Endothelial cell of umbilical vein (primary cell): Measurements from ENCODE around the gene GOLT1A. TPM values are rescaled to one million over a fixed set of nuclear protein-coding genes. Genes with fewer than 3 reads are reported as not detected.

Experiments
- BruUV-seq: library from RNA; stranded (reverse); fragments of 400-500 nt; replicated peaks from 2 replicates; lab custom pipeline; 2021; lab: Mats Ljungman, UMichigan
- CTCF ChIA-PET: fragments of 300-600, 350-600 bp; sonication (Branson Sonifier 250); formaldehyde crosslinking; loops from one replicate; lab custom pipeline; 2021; ENCODE audit warnings: antibody characterized with exemption, inconsistent platforms; lab: Charles Lee
- POLR2A ChIA-PET: fragments of 300-600, 350-600 bp; sonication (Branson Sonifier 250); formaldehyde crosslinking; loops from one replicate; lab custom pipeline; 2021; ENCODE audit warnings: antibody characterized with exemption, inconsistent platforms; lab: Charles Lee
- DNase-seq: peaks from one replicate; pipeline ENCODE4 v3.0.0-alpha.2; 2011; ENCODE audit warnings: low read depth, low spot score
- FAIRE-seq: peaks from 2 replicates; lab custom pipeline; 2011; peaks lifted over from hg19 to GRCh38; lab: Jason Lieb, UNC
- H2AFZ ChIP-seq: 2 replicates; pipeline ENCODE4 v1.6.0; 2012; ENCODE audit warnings: low read depth, low read length, control low read depth, inconsistent platforms
- H3K27ac ChIP-seq: 2 replicates; pipeline ENCODE4 v1.5.1; 2011; ENCODE audit warnings: low read depth, mild to moderate bottlenecking, control low read depth, low read length, moderate library complexity; ENCODE audit not compliant: insufficient read depth
- H3K27me3 ChIP-seq, 2 experiments: 2 replicates each; pipeline versions ENCODE4 v1.6.0 to v1.6.1; 2011; ENCODE audit warnings: low read length in 2 of 2, mixed read lengths in 1 of 2; ENCODE audit not compliant: control insufficient read depth in 2 of 2, insufficient read depth in 2 of 2
- H3K36me3 ChIP-seq, 2 experiments: 2 replicates in 1 of 2; 3 replicates in 1 of 2; pipeline ENCODE4 v1.5.1; 2011; ENCODE audit warnings: low read length in 2 of 2, mild to moderate bottlenecking in 1 of 2, moderate library complexity in 1 of 2; ENCODE audit not compliant: control insufficient read depth in 2 of 2, insufficient read depth in 2 of 2; ENCODE audit errors: extremely low read depth in 1 of 2
- H3K4me1 ChIP-seq: 3 replicates; pipeline ENCODE4 v1.5.1; 2011; ENCODE audit warnings: mild to moderate bottlenecking, low read length; ENCODE audit not compliant: control insufficient read depth, insufficient read depth; ENCODE audit errors: extremely low read depth
- H3K4me2 ChIP-seq: 2 replicates; pipeline ENCODE4 v1.6.1; 2011; ENCODE audit warnings: low read length, control low read depth, mixed read lengths; ENCODE audit not compliant: insufficient read depth
- H3K4me3 ChIP-seq, 3 experiments: fragments of 200-600 bp in 1 of 3; sonication (generic), shearing (Covaris generic) in 1 of 3; replicated peaks in 1 of 3; 2 replicates each; pipeline ENCODE4 v1.5.1; 2011 to 2016; ENCODE audit warnings: control low read depth in 3 of 3, low read length in 3 of 3, mild to moderate bottlenecking in 2 of 3, inconsistent platforms in 1 of 3, low read depth in 1 of 3, moderate library complexity in 1 of 3; ENCODE audit not compliant: insufficient read depth in 1 of 3
- H3K79me2 ChIP-seq: 2 replicates; pipeline ENCODE4 v1.6.0; 2012; ENCODE audit warnings: low read length, inconsistent platforms; ENCODE audit not compliant: control insufficient read depth, insufficient read depth
- H3K9ac ChIP-seq: replicated peaks from 2 replicates; pipeline ENCODE3; 2011; ENCODE audit warnings: low read length, control low read depth; ENCODE audit not compliant: insufficient read depth; ENCODE audit errors: extremely low read depth
- H3K9me1 ChIP-seq: replicated peaks from 3 replicates; pipeline ENCODE4 v1.6.0; 2011; ENCODE audit warnings: mild to moderate bottlenecking, low read length; ENCODE audit not compliant: control insufficient read depth, insufficient read depth; ENCODE audit errors: extremely low read depth
- H3K9me3 ChIP-seq: replicated peaks from 2 replicates; pipeline ENCODE4 v1.5.1; 2012; ENCODE audit warnings: low read length, inconsistent platforms; ENCODE audit not compliant: control insufficient read depth, insufficient read depth
- H4K20me1 ChIP-seq: replicated peaks from 2 replicates; pipeline ENCODE3; 2011; ENCODE audit warnings: mild to moderate bottlenecking, low read length; ENCODE audit not compliant: control insufficient read depth, insufficient read depth; ENCODE audit errors: extremely low read depth
- EZH2 ChIP-seq: IDR thresholded peaks from 2 replicates; pipeline ENCODE4 v1.6.1; 2012; ENCODE audit warnings: borderline replicate concordance, low read depth, mild to moderate bottlenecking, moderate library complexity, low read length, inconsistent platforms; ENCODE audit not compliant: severe bottlenecking
- FOS ChIP-seq: IDR thresholded peaks from 2 replicates; pipeline ENCODE4 v1.6.1; 2011; ENCODE audit warnings: mild to moderate bottlenecking, low read length, moderate library complexity, borderline replicate concordance; ENCODE audit not compliant: insufficient read depth
- GATA2 ChIP-seq: IDR thresholded peaks from 2 replicates; pipeline ENCODE4 v1.7.0; 2011; ENCODE audit warnings: low read depth, mild to moderate bottlenecking, moderate library complexity, mixed read lengths, low read length; ENCODE audit not compliant: insufficient read length, insufficient read depth
- JUN ChIP-seq: IDR thresholded peaks from 2 replicates; pipeline ENCODE4 v1.6.1; 2011; ENCODE audit warnings: borderline replicate concordance, low read depth; ENCODE audit not compliant: insufficient read length, insufficient read depth
- MYC ChIP-seq: IDR thresholded peaks from one replicate; pipeline ENCODE4 v1.6.1; 2011; ENCODE audit warnings: mild to moderate bottlenecking, low read depth, low read length
- POLR2A ChIP-seq: IDR thresholded peaks from 2 replicates; pipeline ENCODE4 v1.6.1; 2012; ENCODE audit warnings: low read depth, mild to moderate bottlenecking, control low read depth, low read length
- POLR2AphosphoS5 ChIP-seq: IDR thresholded peaks from 2 replicates; pipeline ENCODE4 v1.6.1; 2012; ENCODE audit warnings: low read depth, mild to moderate bottlenecking, control low read depth, low read length, moderate library complexity; ENCODE audit not compliant: insufficient read depth
- dilution Hi-C: fragments of 300-500 bp; cut with MboI; formaldehyde crosslinking; loops from one replicate; pipeline ENCODE4 v1.15.0; 2019; ENCODE audit warnings: low sequenced_read_pairs; ENCODE audit not compliant: extremely low pct_ligation_motif_present
- intact Hi-C: fragments of 100-400 bp; cut with micrococcal nuclease; formaldehyde crosslinking; loops from one replicate; pipeline ENCODE4 v1.10.0; 2022
- polyA plus RNA-seq, 4 experiments: library from polyadenylated mRNA; depleted of rRNA in 3 of 4; stranded (reverse) in 3 of 4; unstranded in 1 of 4; fragments of >200 nt; gene quantifications; 2 replicates each; pipeline versions ENCODE4 v1.2.1 to v1.2.3, GENCODE V29; 2011 to 2012; ENCODE audit warnings: missing spikeins in 1 of 4
- total RNA-seq: library from RNA; stranded (reverse); gene quantifications from 2 replicates; pipeline ENCODE4 v1.2.3, GENCODE V29; 2021
- TF ChIP-seq, protein P1 (sequence below), 2 donors: IDR thresholded peaks; 1 replicate in 1 of 2; 2 replicates in 1 of 2; pipeline ENCODE4 v1.5.1; 2011; ENCODE audit warnings: low read length in 2 of 2, mild to moderate bottlenecking in 2 of 2, moderate library complexity in 2 of 2, control low read depth in 1 of 2, inconsistent platforms in 1 of 2, low read depth in 1 of 2; ENCODE audit not compliant: insufficient read depth in 1 of 2; ENCODE audit errors: extremely low read depth in 1 of 2
- TF ChIP-seq, protein P2 (sequence below): IDR thresholded peaks from 2 replicates; pipeline ENCODE4 v1.6.1; 2011; ENCODE audit not compliant: insufficient read depth, insufficient read length

The GOLT1A gene
- total and polyA plus RNA-seq, 2 donors (not counting 3 experiments of a cell fraction or from before 2014, with no cell fraction given), result not detected

DNA sequence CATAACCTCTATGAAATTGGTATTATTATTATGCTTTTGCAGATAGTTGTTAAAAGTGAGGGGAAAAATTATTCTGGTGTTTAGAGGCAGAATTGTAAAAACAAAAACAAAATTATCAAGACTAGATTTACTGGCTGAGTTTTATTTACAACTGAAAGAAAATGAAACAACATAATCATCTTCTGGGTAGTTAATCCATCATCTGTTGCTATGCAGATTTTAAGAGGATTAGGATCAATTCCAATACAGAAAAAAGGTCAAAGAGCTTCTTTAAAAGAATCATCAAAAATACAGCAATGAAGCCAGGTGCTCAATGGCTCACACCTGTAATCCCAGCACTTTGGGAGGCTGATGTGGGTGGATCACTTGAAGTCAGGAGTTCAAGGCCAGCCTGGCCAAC, 8.3 kb downstream of the GOLT1A start:
- ChIA-PET CTCF (interaction anchor here (0.8 to 11.0 kb wide), 19 partner anchors 8 to 348 kb away, joined by 3 to 770 read pairs (median 9); partner anchors contain the start of genes ETNK2, GOLT1A, KISS1 and PLEKHA6), POLR2A (interaction anchor here (1.3 kb wide), 1 partner anchor 15 kb away, joined by 4 read pairs; no protein-coding TSS in a partner anchor)
- Histone ChIP-seq H2AFZ (no peak overlapping the region), H3K4me2 (no peak overlapping the region), H3K4me3 (no peak overlapping the region), H3K9ac (no peak overlapping the region), H3K36me3 (no peaks in the 10 kb centered on the region), H3K9me3 (no peaks in the 10 kb centered on the region), H3K79me2 (no peaks in the 10 kb centered on the region), H3K4me1 (no peaks in the 10 kb centered on the region), H3K27me3 (no peaks in the 10 kb centered on the region), H3K9me1 (no peaks in the 10 kb centered on the region), H4K20me1 (no peaks in the 10 kb centered on the region), H3K27ac (no peak overlapping the region)
- FAIRE-seq, result peak; percentile 26
- BruUV-seq, result no TSS peak
- no peak for DNase-seq
- intact Hi-C loops (no loop called here), dilution Hi-C loops (no loop called here)
- TF ChIP-seq GATA2, result no peak
- TF ChIP-seq POLR2AphosphoS5, result no peak
- no peak for TF ChIP-seq MYC

DNA sequence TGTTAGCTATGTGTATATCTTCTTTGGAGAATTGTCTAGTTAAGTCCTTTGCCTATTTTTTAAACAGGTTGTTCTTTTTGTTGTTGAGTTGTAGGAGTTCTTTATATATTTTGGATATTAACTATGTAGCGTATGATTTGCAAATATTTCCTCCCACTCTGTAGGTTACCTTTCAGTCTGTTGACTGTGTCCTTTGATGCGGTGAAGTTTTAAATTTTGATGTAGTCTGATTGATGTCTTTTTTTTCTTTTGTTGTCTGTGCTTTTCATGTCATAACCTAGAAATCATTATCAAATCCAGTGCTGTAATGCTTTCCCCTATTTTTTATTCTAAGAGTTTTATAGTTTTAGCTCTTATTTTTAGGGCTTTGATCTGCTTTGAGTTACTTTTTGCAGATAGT, 8.8 kb downstream of the GOLT1A start:
- intact Hi-C loops (no loop called here), dilution Hi-C loops (no loop called here)
- Histone ChIP-seq H3K9me3 (no peaks in the 10 kb centered on the region), H3K9ac (no peak overlapping the region), H3K4me1 (peaks cover under 1% of the 10 kb centered on the region), H2AFZ (no peak overlapping the region), H3K9me1 (no peaks in the 10 kb centered on the region), H3K79me2 (no peaks in the 10 kb centered on the region), H3K4me3 (no peak overlapping the region), H3K36me3 (no peaks in the 10 kb centered on the region), H3K4me2 (no peak overlapping the region), H4K20me1 (no peaks in the 10 kb centered on the region), H3K27ac (no peak overlapping the region), H3K27me3 (no peaks in the 10 kb centered on the region)
- ChIA-PET CTCF (interaction anchor here (1.3 to 11.0 kb wide), 10 partner anchors 9 to 344 kb away, joined by 7 to 770 read pairs (median 27); partner anchors contain the start of genes ETNK2, GOLT1A, PLEKHA6 and REN), POLR2A (no interaction called here)
- no peak for TF ChIP-seq GATA2
- TF ChIP-seq, protein P1, sequence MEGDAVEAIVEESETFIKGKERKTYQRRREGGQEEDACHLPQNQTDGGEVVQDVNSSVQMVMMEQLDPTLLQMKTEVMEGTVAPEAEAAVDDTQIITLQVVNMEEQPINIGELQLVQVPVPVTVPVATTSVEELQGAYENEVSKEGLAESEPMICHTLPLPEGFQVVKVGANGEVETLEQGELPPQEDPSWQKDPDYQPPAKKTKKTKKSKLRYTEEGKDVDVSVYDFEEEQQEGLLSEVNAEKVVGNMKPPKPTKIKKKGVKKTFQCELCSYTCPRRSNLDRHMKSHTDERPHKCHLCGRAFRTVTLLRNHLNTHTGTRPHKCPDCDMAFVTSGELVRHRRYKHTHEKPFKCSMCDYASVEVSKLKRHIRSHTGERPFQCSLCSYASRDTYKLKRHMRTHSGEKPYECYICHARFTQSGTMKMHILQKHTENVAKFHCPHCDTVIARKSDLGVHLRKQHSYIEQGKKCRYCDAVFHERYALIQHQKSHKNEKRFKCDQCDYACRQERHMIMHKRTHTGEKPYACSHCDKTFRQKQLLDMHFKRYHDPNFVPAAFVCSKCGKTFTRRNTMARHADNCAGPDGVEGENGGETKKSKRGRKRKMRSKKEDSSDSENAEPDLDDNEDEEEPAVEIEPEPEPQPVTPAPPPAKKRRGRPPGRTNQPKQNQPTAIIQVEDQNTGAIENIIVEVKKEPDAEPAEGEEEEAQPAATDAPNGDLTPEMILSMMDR (IDR thresholded peaks at IDR 0.05; ENCODE audit: extremely low read depth in 1 of 2, insufficient read depth in 1 of 2, low read depth in 1 of 2, low read length in 2 of 2), result no peak
- TF ChIP-seq EZH2, result no peak
- TF ChIP-seq, protein P2, sequence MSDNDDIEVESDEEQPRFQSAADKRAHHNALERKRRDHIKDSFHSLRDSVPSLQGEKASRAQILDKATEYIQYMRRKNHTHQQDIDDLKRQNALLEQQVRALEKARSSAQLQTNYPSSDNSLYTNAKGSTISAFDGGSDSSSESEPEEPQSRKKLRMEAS, result no peak
- TF ChIP-seq MYC, result no peak
- TF ChIP-seq JUN, result no peak
- no peak for TF ChIP-seq POLR2A
- no peak for TF ChIP-seq FOS
- no peak for TF ChIP-seq POLR2AphosphoS5
- no TSS peak for BruUV-seq
- FAIRE-seq (no peak), DNase-seq (no peak)
